ENCODE measurements around the gene KIAA1210. TPM values are rescaled to one million over a fixed set of nuclear protein-coding genes. Genes with fewer than 3 reads are reported as not detected.

KIAA1210 gene
- total RNA-seq, result not detected

DNA sequence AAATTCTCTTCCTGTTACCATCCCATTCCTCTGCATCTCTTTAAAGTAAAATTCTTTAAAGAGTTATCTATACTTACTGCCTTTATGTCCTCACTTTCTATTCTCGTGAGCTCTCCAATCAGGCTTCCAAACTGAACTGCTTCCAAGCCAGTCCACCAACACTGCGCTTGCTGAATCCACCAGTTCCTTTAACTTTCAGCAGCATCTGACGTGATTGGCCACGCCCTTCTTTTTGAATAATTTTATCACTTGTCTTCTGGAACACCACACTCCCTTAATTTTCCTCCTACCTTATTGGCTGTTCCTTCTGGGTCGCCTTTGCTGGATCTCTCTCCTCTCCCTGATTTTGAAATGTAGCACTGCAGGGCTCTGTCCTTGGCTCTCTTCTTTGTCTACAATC, at the start of gene KIAA1210:
TSS of gene KIAA1210 (minus strand) at position 163 of the 400 bp plus-strand sequence. CDS start 4,170 bp downstream, outside the sequence.
- DNase-seq, result no peak
- ChIA-PET POLR2A (no interaction called here), CTCF (no interaction called here)
- Mint-ChIP-seq H3K4me1 (no peaks in the 10 kb centered on the region), H3K27me3 (peaks cover 2% of the 10 kb centered on the region), H3K27ac (no peak within 1 kb of the TSS), H3K36me3 (ENCODE audit: low read depth) (no peaks in the 10 kb centered on the region), H3K4me3 (no peak within 1 kb of the TSS), H3K9me3 (no peaks in the 10 kb centered on the region)

DNA sequence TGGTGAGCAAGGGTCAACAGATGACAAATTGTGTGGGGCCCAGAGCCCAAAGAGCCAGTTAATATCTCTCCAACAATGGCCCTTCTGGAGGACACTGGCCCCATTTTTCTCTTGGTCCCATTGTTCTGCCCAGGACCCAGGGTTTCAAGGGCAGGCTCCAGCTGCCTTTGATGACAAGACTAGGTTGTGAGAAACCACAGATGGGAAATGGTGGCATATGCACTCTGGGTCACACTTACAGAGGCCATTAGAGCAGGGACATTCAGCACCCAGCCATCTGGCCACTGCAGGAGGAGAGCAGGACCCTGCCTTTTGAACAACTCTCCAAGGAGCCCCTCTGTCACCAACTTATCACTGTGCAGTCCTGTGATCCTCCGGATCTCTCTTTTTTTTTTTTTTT, 49.7 kb upstream of the KIAA1210 start:
- Mint-ChIP-seq H3K4me1 (no peaks in the 10 kb centered on the region), H3K9me3 (no peaks in the 10 kb centered on the region), H3K36me3 (ENCODE audit: low read depth) (no peaks in the 10 kb centered on the region), H3K4me3 (no peak overlapping the region), H3K27me3 (no peaks in the 10 kb centered on the region), H3K27ac (no peak overlapping the region)
- ChIA-PET CTCF (no interaction called here), POLR2A (no interaction called here)
- DNase-seq, result no peak

DNA sequence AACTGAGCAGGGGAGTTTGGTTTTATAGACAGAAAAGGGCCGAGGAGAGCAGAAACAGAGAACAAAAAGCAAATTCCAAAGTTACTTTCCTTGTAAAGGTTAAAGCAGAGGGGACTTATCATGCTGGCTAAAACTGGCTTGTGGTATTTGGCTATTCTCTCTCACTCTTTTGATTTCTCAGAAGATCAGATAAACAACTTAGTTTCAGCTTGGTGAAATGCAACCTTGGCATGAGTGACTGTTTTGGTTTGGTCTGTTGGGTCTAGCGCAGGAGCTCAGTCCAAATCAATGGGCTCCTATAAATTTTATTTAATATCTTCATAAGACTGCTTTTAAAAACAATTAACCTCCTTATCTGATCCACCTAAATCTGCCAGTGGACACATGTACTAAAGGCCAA, 47.3 kb upstream of the KIAA1210 start:
- CTCF ChIA-PET, result no interaction called here
- Mint-ChIP-seq H3K4me3 (no peak overlapping the region), H3K4me1 (no peaks in the 10 kb centered on the region), H3K36me3 (ENCODE audit: low read depth) (no peaks in the 10 kb centered on the region), H3K9me3 (no peaks in the 10 kb centered on the region), H3K27me3 (no peaks in the 10 kb centered on the region), H3K27ac (no peak overlapping the region)
- DNase-seq, result no peak
- POLR2A ChIA-PET, result no interaction called here

DNA sequence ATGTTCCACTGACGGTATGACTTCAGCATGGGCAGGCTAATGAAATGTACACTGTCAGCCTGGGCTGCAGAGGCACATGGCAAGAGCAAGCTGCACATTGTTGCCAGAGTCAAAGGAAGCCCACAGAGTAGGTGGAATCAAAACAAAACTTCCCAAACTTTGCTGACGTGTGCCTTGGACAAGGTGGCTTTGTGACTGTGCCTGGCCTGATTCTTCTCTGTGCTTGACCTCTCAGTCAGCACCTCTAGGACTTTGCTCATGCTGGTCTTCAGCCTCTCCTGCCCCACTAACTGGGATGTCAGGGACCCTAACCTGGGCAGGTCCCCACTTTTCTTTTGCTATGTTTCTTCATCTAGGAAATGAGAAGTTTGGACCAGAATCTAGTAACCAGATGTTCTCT, 40.5 kb upstream of the KIAA1210 start:
- no peak for DNase-seq
- peaks cover 3% of the 10 kb centered on the region for H3K27me3 Mint-ChIP-seq
- ChIA-PET POLR2A (no interaction called here), CTCF (no interaction called here)
- no peaks in the 10 kb centered on the region for H3K36me3 Mint-ChIP-seq (ENCODE audit: low read depth)
- H3K27ac Mint-ChIP-seq, result no peak overlapping the region
- H3K9me3 Mint-ChIP-seq, result no peaks in the 10 kb centered on the region
- no peaks in the 10 kb centered on the region for H3K4me1 Mint-ChIP-seq
- H3K4me3 Mint-ChIP-seq, result no peak overlapping the region

DNA sequence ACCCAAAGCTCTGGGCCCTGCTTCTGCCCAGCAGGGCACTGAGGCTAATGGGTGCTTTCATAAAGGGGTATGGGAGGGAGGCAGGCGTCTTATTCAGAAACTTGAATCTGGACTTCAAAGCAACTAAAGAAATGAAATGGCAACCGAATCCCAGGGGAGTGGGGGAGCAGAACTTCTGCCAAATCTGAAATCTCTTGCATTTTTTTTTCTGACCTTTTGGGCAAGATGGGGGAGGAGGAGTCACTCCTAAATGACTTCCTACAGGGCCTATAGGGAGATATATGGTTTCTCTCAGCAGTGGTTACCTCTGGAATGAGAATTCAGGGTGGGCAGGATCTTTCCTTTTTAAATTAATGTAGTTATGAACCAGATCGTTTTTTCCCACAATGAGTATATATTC, 30.6 kb upstream of the KIAA1210 start:
- Mint-ChIP-seq H3K4me1 (no peaks in the 10 kb centered on the region), H3K4me3 (no peak overlapping the region), H3K27me3 (no peaks in the 10 kb centered on the region), H3K9me3 (no peaks in the 10 kb centered on the region), H3K36me3 (ENCODE audit: low read depth) (no peaks in the 10 kb centered on the region), H3K27ac (no peak overlapping the region)
- CTCF ChIA-PET, result no interaction called here
- POLR2A ChIA-PET, result no interaction called here
- DNase-seq, result no peak

DNA sequence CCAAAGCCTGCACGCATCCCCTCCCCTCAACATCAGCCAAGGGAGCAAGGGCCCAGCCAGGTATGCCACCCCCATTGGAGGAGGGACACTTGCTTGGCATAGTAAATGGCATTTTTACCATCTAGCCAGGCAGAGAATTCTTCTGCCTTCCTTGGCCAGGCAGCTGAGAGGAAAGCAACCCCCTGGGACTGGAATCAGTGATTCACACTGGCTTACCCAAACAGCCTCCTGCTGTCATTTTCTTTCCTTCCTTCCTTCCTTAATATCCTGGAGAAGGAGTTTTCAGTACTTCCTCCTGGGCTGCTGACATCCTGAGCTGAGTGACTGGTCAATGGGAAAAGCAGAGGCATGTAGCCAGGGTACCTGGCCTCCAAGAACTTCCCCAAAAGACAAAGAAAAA, 28.6 kb upstream of the KIAA1210 start:
- DNase-seq, result no peak
- no peaks in the 10 kb centered on the region for H3K27me3 Mint-ChIP-seq
- H3K9me3 Mint-ChIP-seq, result no peaks in the 10 kb centered on the region
- no peak overlapping the region for H3K4me3 Mint-ChIP-seq
- POLR2A ChIA-PET, result no interaction called here
- H3K27ac Mint-ChIP-seq, result no peak overlapping the region
- H3K36me3 Mint-ChIP-seq (ENCODE audit: low read depth), result no peaks in the 10 kb centered on the region
- CTCF ChIA-PET, result no interaction called here
- H3K4me1 Mint-ChIP-seq, result no peaks in the 10 kb centered on the region

DNA sequence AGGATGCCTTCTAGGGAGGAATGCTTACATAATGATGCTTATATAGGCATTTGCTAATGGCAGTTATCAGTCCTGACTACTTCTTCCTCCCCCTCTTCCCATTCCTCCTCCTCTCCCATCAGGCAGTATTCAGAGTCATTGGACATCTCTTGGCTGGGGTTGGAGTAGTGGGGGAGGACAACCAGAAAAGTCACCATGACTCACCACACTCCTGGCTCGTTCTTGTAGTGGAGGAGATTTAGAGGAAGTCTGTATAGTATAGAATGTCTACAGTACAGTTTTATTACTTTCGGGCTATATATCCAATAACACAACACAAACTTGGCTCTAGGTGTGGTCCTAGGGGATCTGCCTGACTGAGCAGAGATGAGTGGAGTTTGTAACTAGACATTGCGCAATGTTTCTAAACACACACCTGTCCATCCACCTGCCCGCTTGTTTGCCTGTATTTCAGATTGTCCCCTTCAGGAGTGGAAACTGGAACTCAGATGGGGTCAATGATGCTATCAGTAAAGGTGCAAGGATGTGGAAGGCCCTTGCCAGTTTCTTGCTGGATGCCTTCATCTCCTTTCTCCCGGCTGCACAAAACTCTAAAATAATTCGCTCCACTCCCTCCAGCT, 27.9 kb upstream of the KIAA1210 start:
- Mint-ChIP-seq H3K27me3 (no peaks in the 10 kb centered on the region), H3K9me3 (no peaks in the 10 kb centered on the region), H3K36me3 (ENCODE audit: low read depth) (no peaks in the 10 kb centered on the region), H3K27ac (no peak overlapping the region), H3K4me3 (no peak overlapping the region), H3K4me1 (no peaks in the 10 kb centered on the region)
- POLR2A ChIA-PET, result no interaction called here
- no peak for DNase-seq
- CTCF ChIA-PET, result no interaction called here

DNA sequence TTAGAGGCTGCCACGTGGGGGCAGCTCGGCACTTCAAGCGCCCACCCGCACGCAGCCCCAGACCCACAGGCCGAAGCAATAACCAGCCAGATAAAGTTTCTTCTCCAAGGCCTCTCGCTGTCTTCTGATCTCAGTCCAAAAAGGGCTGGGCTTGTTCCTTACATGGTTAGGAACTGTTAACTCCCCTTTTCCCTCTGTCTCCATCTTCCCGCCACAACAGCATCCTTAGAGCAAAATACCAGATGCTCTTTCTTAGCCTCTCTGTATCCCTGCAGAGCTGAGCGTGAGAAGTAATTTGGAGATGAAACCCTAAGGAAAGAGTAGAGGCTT, 23.4 kb upstream of the KIAA1210 start:
- H3K4me1 Mint-ChIP-seq, result no peaks in the 10 kb centered on the region
- no peak for DNase-seq
- CTCF ChIA-PET, result no interaction called here
- H3K9me3 Mint-ChIP-seq, result no peaks in the 10 kb centered on the region
- no peak overlapping the region for H3K4me3 Mint-ChIP-seq
- POLR2A ChIA-PET, result no interaction called here
- no peaks in the 10 kb centered on the region for H3K27me3 Mint-ChIP-seq
- no peak overlapping the region for H3K27ac Mint-ChIP-seq
- H3K36me3 Mint-ChIP-seq (ENCODE audit: low read depth), result no peaks in the 10 kb centered on the region

DNA sequence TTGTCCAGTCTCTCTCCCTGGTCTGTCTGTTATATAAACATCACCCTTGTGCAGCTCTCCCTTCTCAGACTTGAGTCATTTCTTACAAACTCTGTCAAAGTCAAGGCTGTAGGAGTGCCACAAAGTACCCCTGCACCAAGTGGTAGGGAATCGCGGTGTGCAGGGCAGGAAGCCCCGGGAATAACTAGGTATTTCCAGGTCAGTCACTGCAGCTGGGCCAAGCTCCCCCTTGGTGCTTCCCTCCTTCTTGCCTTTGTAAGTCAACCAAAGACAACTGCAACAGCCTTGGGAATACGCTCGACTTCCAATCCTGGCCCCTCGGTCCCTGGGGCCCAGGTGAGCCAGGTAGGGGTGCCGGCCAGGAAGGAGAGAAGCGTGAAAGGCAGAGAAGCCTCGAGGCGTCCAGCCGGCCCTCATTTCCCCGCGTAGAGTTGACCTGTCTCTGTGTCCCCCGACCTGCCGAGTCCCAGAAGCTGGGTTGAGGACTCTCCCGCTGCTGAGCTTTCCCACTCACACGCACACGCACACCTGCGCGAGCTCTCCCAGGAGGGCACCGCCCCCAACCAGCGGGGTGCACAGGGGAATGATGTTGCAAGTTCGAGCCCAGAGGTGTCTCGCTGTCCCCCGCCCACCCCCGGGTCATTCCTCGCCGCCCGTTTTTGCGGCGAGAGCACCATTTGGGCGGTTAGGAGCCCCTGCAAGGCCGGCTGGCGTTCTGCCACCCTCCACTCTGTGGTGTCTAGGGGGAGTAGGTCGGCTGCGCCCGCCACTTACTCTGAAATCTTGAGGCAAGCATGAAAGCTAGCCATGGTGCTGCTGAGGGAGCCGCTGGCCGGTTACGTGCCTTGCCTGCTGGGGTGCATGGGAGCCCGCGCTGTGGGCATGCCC, 22.8 kb upstream of the KIAA1210 start:
- ChIA-PET POLR2A (no interaction called here), CTCF (no interaction called here)
- no peak for DNase-seq
- H3K27ac Mint-ChIP-seq, result no peak overlapping the region
- no peak overlapping the region for H3K4me3 Mint-ChIP-seq
- no peaks in the 10 kb centered on the region for H3K4me1 Mint-ChIP-seq
- H3K36me3 Mint-ChIP-seq (ENCODE audit: low read depth), result no peaks in the 10 kb centered on the region
- no peaks in the 10 kb centered on the region for H3K9me3 Mint-ChIP-seq
- no peaks in the 10 kb centered on the region for H3K27me3 Mint-ChIP-seq

DNA sequence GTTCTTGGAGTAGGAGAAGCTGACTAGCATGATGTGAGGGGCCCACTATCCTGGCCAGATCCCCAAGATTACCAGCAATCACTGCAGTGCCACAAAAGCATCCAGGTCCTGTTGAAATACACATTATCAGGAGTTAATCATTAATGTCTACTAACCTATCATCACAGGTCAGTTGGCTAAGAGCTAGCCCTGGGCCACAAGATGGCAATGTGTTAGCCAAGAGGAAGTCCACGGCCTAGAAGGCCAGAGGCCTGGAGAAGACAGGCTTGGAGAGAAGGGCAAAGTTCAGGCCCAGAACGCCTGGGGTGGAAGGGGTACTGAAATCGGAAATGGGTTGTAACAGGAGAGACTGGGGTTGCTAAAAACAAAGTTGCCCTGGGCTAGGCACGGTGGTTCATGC, 19.9 kb upstream of the KIAA1210 start:
- DNase-seq, result no peak
- ChIA-PET CTCF (interaction anchor here (1.1 kb wide), 1 partner anchor 29 kb away, joined by 3 read pairs; no protein-coding TSS in a partner anchor), POLR2A (no interaction called here)
- H3K27ac Mint-ChIP-seq, result no peak overlapping the region
- H3K36me3 Mint-ChIP-seq (ENCODE audit: low read depth), result no peaks in the 10 kb centered on the region
- H3K4me3 Mint-ChIP-seq, result no peak overlapping the region
- H3K27me3 Mint-ChIP-seq, result no peaks in the 10 kb centered on the region
- H3K9me3 Mint-ChIP-seq, result no peaks in the 10 kb centered on the region
- no peaks in the 10 kb centered on the region for H3K4me1 Mint-ChIP-seq

DNA sequence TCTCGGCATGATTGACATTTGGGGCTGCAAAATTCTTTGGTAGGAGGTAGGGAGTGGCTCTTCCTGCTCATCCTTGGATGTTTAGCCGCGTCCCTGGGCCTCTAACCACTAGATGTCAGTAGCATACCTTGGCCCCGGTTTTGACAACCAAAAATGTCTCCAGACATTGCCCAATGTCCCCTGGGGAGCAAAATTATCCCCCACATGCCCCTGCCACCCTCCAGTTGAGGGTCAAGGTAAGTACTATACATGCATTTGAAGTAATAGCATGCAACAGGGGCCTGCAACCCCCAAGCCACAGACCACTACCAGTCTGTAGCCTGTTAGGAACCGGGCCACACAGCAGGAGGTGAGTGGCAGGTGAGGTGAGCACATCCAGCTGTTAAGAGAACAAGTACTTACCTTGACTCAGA, 17.6 kb upstream of the KIAA1210 start:
- no peaks in the 10 kb centered on the region for H3K9me3 Mint-ChIP-seq
- no peak overlapping the region for H3K4me3 Mint-ChIP-seq
- no peaks in the 10 kb centered on the region for H3K27me3 Mint-ChIP-seq
- no peak for DNase-seq
- ChIA-PET CTCF (no interaction called here), POLR2A (no interaction called here)
- H3K4me1 Mint-ChIP-seq, result no peaks in the 10 kb centered on the region
- no peak overlapping the region for H3K27ac Mint-ChIP-seq
- H3K36me3 Mint-ChIP-seq (ENCODE audit: low read depth), result no peaks in the 10 kb centered on the region

DNA sequence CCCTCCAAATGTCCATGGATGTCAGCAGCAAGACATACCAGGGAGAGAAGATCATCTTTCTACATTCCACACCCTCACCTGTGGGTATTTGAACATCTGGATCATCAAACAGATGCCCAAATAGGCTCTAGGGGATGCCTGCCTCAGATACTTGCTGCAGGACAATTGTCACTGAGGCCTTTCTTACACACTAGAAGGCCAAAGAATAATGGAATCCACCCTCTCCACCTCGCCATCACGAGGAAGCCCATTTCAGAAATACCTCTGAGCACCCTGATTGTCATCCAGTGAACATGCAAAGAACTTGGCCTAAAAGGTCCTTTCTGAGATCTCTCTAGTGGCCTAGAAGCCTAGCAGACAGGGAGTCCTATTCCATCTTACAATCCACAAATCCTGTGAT, 6.9 kb upstream of the KIAA1210 start:
- ChIA-PET POLR2A (no interaction called here), CTCF (no interaction called here)
- H3K27ac Mint-ChIP-seq, result no peak overlapping the region
- no peak for DNase-seq
- H3K36me3 Mint-ChIP-seq (ENCODE audit: low read depth), result no peaks in the 10 kb centered on the region
- H3K4me3 Mint-ChIP-seq, result no peak overlapping the region
- H3K4me1 Mint-ChIP-seq, result no peaks in the 10 kb centered on the region
- no peaks in the 10 kb centered on the region for H3K9me3 Mint-ChIP-seq
- H3K27me3 Mint-ChIP-seq, result peaks cover 5% of the 10 kb centered on the region

DNA sequence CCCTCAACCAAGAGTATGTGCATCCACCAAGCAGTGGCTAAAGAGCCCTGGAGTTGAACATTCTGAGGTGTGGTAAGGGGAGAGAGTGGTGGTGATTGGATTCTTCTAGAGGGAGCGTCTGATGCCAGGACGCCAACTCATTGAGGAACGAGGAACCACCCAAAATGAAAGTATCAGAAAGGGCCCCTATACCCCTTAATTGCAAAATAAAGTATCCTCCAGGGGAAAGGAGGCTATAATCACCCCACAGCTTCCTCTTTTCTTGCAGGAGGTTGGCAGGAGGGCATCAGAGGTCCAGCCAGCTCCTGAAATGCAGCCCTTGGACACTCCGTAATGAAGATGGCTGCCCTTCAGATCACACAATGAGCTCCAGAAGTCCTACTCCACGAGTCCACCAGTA, 5.3 kb upstream of the KIAA1210 start:
- no peaks in the 10 kb centered on the region for H3K9me3 Mint-ChIP-seq
- no peak overlapping the region for H3K27ac Mint-ChIP-seq
- no peaks in the 10 kb centered on the region for H3K4me1 Mint-ChIP-seq
- H3K4me3 Mint-ChIP-seq, result no peak overlapping the region
- CTCF ChIA-PET, result interaction anchor here (1.9 kb wide), 1 partner anchor 14 kb away, joined by 6 read pairs; no protein-coding TSS in a partner anchor
- no peak for DNase-seq
- POLR2A ChIA-PET, result no interaction called here
- peaks cover 7% of the 10 kb centered on the region for H3K27me3 Mint-ChIP-seq
- no peaks in the 10 kb centered on the region for H3K36me3 Mint-ChIP-seq (ENCODE audit: low read depth)

DNA sequence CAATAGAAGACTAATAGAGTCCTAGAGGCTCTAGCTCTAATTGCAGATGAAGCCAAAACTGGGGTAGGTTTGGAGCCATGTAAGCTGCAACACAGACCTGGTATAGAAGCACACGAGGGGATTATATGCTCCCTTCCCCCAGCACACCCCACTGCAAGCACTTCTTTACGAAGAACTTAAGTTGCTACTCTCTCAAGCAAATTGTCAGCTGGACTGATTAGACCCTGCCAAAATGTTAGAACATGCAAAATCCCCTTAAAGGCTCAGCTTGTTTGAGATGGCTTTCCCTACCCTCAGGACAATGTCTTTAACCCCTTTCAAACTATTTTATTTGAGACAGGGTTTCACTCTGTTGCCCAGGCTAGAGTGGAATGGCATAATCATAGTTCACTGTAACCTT, 4.7 kb upstream of the KIAA1210 start:
- H3K27me3 Mint-ChIP-seq, result peaks cover 7% of the 10 kb centered on the region
- ChIA-PET POLR2A (no interaction called here), CTCF (interaction anchor here (1.9 kb wide), 1 partner anchor 13 kb away, joined by 6 read pairs; no protein-coding TSS in a partner anchor)
- no peak overlapping the region for H3K4me3 Mint-ChIP-seq
- H3K27ac Mint-ChIP-seq, result no peak overlapping the region
- no peaks in the 10 kb centered on the region for H3K4me1 Mint-ChIP-seq
- no peak for DNase-seq
- H3K36me3 Mint-ChIP-seq (ENCODE audit: low read depth), result no peaks in the 10 kb centered on the region
- no peaks in the 10 kb centered on the region for H3K9me3 Mint-ChIP-seq

All from activated CD4-positive, alpha-beta memory T cell treated with anti-CD3 and anti-CD28 coated beads, Interleukin-2, amount 10 ng/mL, durations not matched to agents 7 days and 5 days (primary cell).